ENCODE data around the gene EIF3B. TPM values are rescaled to one million over a fixed set of nuclear protein-coding genes. Genes with fewer than 3 reads are reported as not detected.

EIF3B gene
- total and polyA plus RNA-seq, 9 of the 15 experiments (the other 6 are each of a cell fraction or from before 2014, with no cell fraction given) = 25.9 to 494 (median 357) TPM

GRCh38 chr7:2412587-2413201 lies 58.1 kb downstream of the EIF3B start:
- 73% methylated on average over 3 of the region's 3 CpGs for WGBS (ENCODE audit: insufficient coverage, low coverage, missing lambda C conversion rate)
- ChIA-PET POLR2A (interaction anchor here (0.6 to 2.5 kb wide), 6 partner anchors 10 to 416 kb away, joined by 3 to 8 read pairs (median 6); partner anchors contain the start of gene CHST12), CTCF (ENCODE audit: low intra/inter-chr PET ratio) (interaction anchor here (1.2 kb wide), 1 partner anchor 28 kb away, joined by 3 read pairs; no protein-coding TSS in a partner anchor)
- ATAC-seq (0 out of 3 replicates have a peak, but pooled peaks have one; percentile 13), FAIRE-seq (no peak), DNase-seq (ENCODE audit: extremely low read depth in 1 of 4, low spot score in 3 of 4) (no peak)
- Histone ChIP-seq H3K27me3 (ENCODE audit: control insufficient read depth in 2 of 2, insufficient read depth in 2 of 2, low read length in 2 of 2) (no peaks in the 10 kb centered on the region), H3K4me2 (ENCODE audit: insufficient read depth, low read length) (0 out of 2 replicates have a peak overlapping the region, but pooled peaks have one; percentile 10), H3K79me2 (ENCODE audit: control insufficient read depth, insufficient read depth, low read length) (peaks cover 19% of the 10 kb centered on the region; the same call in 1 of the 3 replicates), H3K9ac (ENCODE audit: insufficient read depth in 1 of 2, low read depth in 2 of 2, low read length in 2 of 2) (peak overlapping the region; percentile 23 to 69; a peak in 2 of 4 replicates), H3K9me3 (replicated peaks; ENCODE audit: control insufficient read depth, insufficient read depth, low read depth, low read length) (no peaks in the 10 kb centered on the region), H3K4me3 (no peak overlapping the region), H3K27ac (ENCODE audit: extremely low read depth, low read depth, low read length) (peak overlapping the region; percentile 10; the same call in 1 of the 3 replicates), H3K9me1 (ENCODE audit: control insufficient read depth, insufficient read depth, low read length) (no peaks in the 10 kb centered on the region), H2AFZ (ENCODE audit: low read depth, low read length) (no peak overlapping the region), H3K4me1 (replicated peaks in 1 of 2; ENCODE audit: control insufficient read depth in 2 of 2, insufficient read depth in 2 of 2, low read length in 2 of 2) (peaks cover 34% of the 10 kb centered on the region in 2 experiments), H3K36me3 (ENCODE audit: control insufficient read depth, insufficient read depth, low read length) (no peaks in the 10 kb centered on the region), H4K20me1 (replicated peaks; ENCODE audit: control insufficient read depth, insufficient read depth, low read length) (no peaks in the 10 kb centered on the region; the same call in 1 of the 2 replicates)
- TF ChIP-seq IFI16 (CRISPR knock-in tag; IDR thresholded peaks at IDR 0.05) = no peak
- no peak for TF ChIP-seq HDGF (IDR thresholded peaks at IDR 0.05)
- no peak for TF ChIP-seq ZNF507 (tag; conservative IDR thresholded peaks at IDR 0.05)
- TF ChIP-seq SNIP1 (IDR thresholded peaks at IDR 0.05; ENCODE audit: low read depth) = no peak
- TF ChIP-seq ZFX (CRISPR knock-in tag; IDR thresholded peaks at IDR 0.05) = peak; percentile 36; the same call in 1 of the 2 replicates
- in situ Hi-C loops (cut with MboI) (no loop called here), intact Hi-C loops (cut with micrococcal nuclease) (no loop called here)
- BruUV-seq (replicated peaks) = no TSS peak

GRCh38 chr7:2416063-2416462 lies 61.4 kb downstream of the EIF3B start:
- CTCF ChIA-PET (ENCODE audit: low intra/inter-chr PET ratio) = no interaction called here
- Histone ChIP-seq H3K79me2 (ENCODE audit: control insufficient read depth, insufficient read depth, low read length) (peaks cover 14% of the 10 kb centered on the region; the same call in 1 of the 3 replicates), H2AFZ (ENCODE audit: low read depth, low read length) (no peak overlapping the region), H3K36me3 (ENCODE audit: control insufficient read depth, insufficient read depth, low read length) (no peaks in the 10 kb centered on the region), H3K4me3 (no peak overlapping the region), H3K9me1 (ENCODE audit: control insufficient read depth, insufficient read depth, low read length) (no peaks in the 10 kb centered on the region), H3K9ac (ENCODE audit: insufficient read depth in 1 of 2, low read depth in 2 of 2, low read length in 2 of 2) (no peak overlapping the region), H3K4me2 (ENCODE audit: insufficient read depth, low read length) (no peak overlapping the region), H4K20me1 (replicated peaks; ENCODE audit: control insufficient read depth, insufficient read depth, low read length) (no peaks in the 10 kb centered on the region), H3K4me1 (replicated peaks in 1 of 2; ENCODE audit: control insufficient read depth in 2 of 2, insufficient read depth in 2 of 2, low read length in 2 of 2) (peaks cover 19 to 20% of the 10 kb centered on the region in 2 experiments; a peak in 4 of 5 replicates), H3K27me3 (ENCODE audit: control insufficient read depth in 2 of 2, insufficient read depth in 2 of 2, low read length in 2 of 2) (no peaks in the 10 kb centered on the region), H3K27ac (ENCODE audit: extremely low read depth, low read depth, low read length) (no peak overlapping the region), H3K9me3 (replicated peaks; ENCODE audit: control insufficient read depth, insufficient read depth, low read depth, low read length) (no peaks in the 10 kb centered on the region)
- intact Hi-C loops (cut with micrococcal nuclease) (no loop called here), in situ Hi-C loops (cut with MboI) (no loop called here)
- FAIRE-seq = no peak
- TF ChIP-seq L3MBTL2 (IDR thresholded peaks at IDR 0.05) (no peak), HNRNPH1 (optimal IDR thresholded peaks at IDR 0.05; ENCODE audit: low read depth, low read length) (no peak), KLF6 (CRISPR knock-in tag; IDR thresholded peaks at IDR 0.05; ENCODE audit: borderline replicate concordance) (no peak), SMC3 (conservative IDR thresholded peaks at IDR 0.05; ENCODE audit: insufficient read depth, low read depth, low read length) (no peak), SMARCA5 (IDR thresholded peaks at IDR 0.05) (no peak), ZNF518B (CRISPR knock-in tag; IDR thresholded peaks at IDR 0.05) (no peak), FOXM1 (IDR thresholded peaks at IDR 0.05; ENCODE audit: low read depth) (no peak), FOXM1 (CRISPR knock-in tag; IDR thresholded peaks at IDR 0.05; ENCODE audit: low read depth) (no peak), PCBP1 (IDR thresholded peaks at IDR 0.05; ENCODE audit: low read depth, low read length, poor library complexity, severe bottlenecking) (no peak)
- DNase-seq (ENCODE audit: extremely low read depth in 1 of 4, low spot score in 3 of 4) = no peak
- ATAC-seq = no peak
- POLR2A ChIA-PET = no interaction called here
- no TSS peak for BruUV-seq (replicated peaks)
- WGBS (ENCODE audit: insufficient coverage, low coverage, missing lambda C conversion rate) = 78% methylated on average over 5 of the region's 5 CpGs

All from K562 (cell line).